IPS DF 6.9 (cell line): ENCODE data around the gene RHOBTB3.

ENCODE experiments used
- DNase-seq: peaks from one replicate; pipeline ENCODE4 v3.0.0-alpha.2; 2013; ENCODE audit warnings: low read depth, low spot score
- H3K27ac ChIP-seq: one replicate; pipeline ENCODE4 v1.5.1; 2013; ENCODE audit warnings: low read length, control low read depth
- H3K27me3 ChIP-seq: 2 replicates; pipeline ENCODE4 v1.6.1; 2013; ENCODE audit warnings: mild to moderate bottlenecking, low read length; ENCODE audit not compliant: control insufficient read depth, insufficient read depth
- H3K36me3 ChIP-seq: 2 replicates; pipeline ENCODE4 v1.6.1; 2013; ENCODE audit warnings: low read length; ENCODE audit not compliant: control insufficient read depth, insufficient read depth
- H3K4me1 ChIP-seq: 2 replicates; pipeline ENCODE4 v1.6.1; 2013; ENCODE audit warnings: low read length; ENCODE audit not compliant: control insufficient read depth, insufficient read depth
- H3K4me3 ChIP-seq: 2 replicates; pipeline ENCODE4 v1.5.1; 2013; ENCODE audit warnings: mild to moderate bottlenecking, low read length
- H3K9me3 ChIP-seq: 2 replicates; pipeline ENCODE4 v1.6.1; 2013; ENCODE audit warnings: low read length, inconsistent platforms; ENCODE audit not compliant: control insufficient read depth, insufficient read depth
- WGBS: extraction: QIAGEN DNeasy Blood & Tissue Kit; methylation state at CpG from one replicate; pipeline ENCODE4 v1.1.7; 2013; ENCODE audit warnings: mixed read lengths, missing lambda C conversion rate; ENCODE audit not compliant: insufficient read length, insufficient coverage; 5-methylcytosine and 5-hydroxymethylcytosine counted together

RHOBTB3 gene

DNA sequence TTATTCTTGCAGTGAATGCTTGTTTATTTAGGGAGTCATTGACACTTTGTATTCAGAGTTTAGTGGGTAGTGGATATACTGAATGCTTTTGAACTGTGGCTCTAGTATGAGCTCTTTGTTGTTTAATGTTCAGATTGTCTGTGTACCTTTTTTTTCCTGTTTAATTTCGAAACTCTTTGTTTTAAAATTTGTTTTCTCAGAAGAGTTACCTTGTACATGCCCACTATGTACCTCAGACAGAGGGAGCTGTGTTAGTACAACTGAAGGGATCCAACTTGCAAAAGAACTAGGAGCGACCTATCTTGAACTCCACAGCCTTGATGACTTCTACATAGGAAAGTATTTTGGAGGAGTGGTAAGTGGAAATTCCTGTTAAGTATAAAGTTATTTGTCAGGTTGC is 17.0 kb downstream of the RHOBTB3 start:
- Histone ChIP-seq H3K9me3 (no peaks in the 10 kb centered on the region), H3K4me1 (no peaks in the 10 kb centered on the region), H3K27ac (no peak overlapping the region), H3K4me3 (no peak overlapping the region), H3K36me3 (no peaks in the 10 kb centered on the region), H3K27me3 (no peaks in the 10 kb centered on the region)
- DNase-seq: no peak
- no CpG with 5 or more reads among the region's 2 CpGs for WGBS

DNA sequence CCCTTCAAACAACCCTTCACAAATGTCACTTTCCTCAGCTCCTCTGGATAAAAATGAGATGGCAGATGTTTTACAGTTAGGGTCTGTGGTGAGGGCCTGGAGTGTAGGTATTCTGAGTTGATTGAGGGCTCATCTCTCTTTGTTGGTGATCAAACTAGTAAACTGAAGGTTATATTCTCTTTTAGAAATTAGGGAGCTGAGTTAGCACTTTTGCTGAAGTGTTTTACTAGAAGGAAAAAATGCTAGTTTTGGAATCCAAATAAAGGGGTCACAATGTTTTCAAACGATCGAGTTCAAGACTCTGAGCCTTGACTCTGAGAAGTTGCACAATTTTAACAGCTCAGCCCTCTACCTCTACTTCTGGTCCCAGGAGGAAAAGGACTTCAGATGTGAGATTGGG is 23.4 kb downstream of the RHOBTB3 start:
- H3K36me3 ChIP-seq: no peaks in the 10 kb centered on the region
- H3K4me1 ChIP-seq: no peaks in the 10 kb centered on the region
- DNase-seq: no peak
- H3K4me3 ChIP-seq: no peak overlapping the region
- H3K27ac ChIP-seq: no peak overlapping the region
- H3K27me3 ChIP-seq: no peaks in the 10 kb centered on the region
- H3K9me3 ChIP-seq: no peaks in the 10 kb centered on the region
- no CpG with 5 or more reads among the region's 2 CpGs for WGBS

- no peaks in the 10 kb centered on the region for H3K36me3 ChIP-seq
- no peak for DNase-seq
- no peak overlapping the region for H3K27ac ChIP-seq
- no peaks in the 10 kb centered on the region for H3K4me1 ChIP-seq
- WGBS: no CpG with 5 or more reads among the region's 10 CpGs
- H3K27me3 ChIP-seq: no peaks in the 10 kb centered on the region
- H3K9me3 ChIP-seq: no peaks in the 10 kb centered on the region
- H3K4me3 ChIP-seq: no peak overlapping the region
Measured at GRCh38 chr5:95759005-95759404, 27.9 kb downstream of the RHOBTB3 start.

DNA sequence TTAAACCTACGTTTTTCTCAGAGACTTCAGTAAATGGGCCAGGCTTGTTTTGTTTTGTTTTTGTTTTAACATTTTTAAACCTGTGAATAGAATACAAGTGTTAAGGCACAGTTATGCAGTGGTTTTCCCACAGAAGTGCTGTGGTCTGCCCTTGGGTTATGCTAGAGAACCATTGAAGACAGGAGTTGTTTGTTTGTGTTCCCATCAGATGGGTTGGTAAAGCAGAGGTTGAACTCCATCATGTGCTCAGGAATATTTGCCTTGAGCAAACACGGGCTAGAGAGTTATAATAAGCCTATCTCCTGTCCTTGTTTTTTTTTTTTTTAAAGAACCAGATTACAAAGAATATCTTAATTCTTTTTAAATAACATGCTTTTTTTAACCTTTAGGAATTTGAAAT is 28.5 kb downstream of the RHOBTB3 start:
- no CpG with 5 or more reads among the region's 2 CpGs for WGBS
- Histone ChIP-seq H3K9me3 (no peaks in the 10 kb centered on the region), H3K36me3 (no peaks in the 10 kb centered on the region), H3K4me3 (no peak overlapping the region), H3K27me3 (no peaks in the 10 kb centered on the region), H3K27ac (no peak overlapping the region), H3K4me1 (no peaks in the 10 kb centered on the region)
- no peak for DNase-seq

DNA sequence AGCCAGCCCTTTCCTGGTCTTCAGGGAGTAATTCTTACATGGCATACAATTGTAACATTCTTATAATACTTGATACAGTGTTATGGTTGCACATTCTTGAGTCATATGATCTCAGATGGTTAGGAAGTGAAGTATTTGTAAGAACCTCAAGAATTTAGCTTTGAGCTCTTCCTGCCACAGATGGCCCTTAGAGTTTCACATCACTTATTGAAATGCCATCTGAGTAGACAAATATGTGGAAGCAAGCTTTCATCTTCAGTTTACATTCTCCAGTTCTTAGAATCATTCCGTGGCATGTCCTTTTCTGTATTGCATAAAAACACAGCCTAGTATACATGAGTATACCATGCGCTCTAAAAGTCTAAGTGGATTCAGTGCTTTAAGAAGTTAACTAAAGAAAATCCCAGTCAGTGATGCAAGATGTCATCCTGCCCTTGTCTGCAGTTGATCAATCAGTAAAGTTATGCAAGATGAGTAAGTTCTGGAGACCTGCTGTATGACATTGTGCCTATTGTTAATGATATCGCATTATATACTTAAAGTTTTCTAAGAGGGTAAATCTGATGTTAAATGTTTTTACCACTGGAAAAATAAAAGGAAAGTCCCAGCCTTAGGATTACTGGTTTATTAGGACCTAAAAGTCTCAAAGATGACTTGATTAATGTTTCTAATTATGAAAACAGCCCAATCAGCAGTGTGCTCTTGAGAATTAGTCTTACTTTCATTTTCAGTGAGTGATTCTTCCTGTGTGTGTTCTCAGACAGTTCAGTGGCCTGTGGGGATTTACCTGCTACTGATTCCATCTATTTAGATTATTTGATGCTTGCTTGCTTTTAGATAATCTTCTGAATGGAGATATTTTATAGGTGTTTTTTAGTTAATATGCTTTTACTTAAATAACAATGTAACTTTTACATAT is 29.4 kb downstream of the RHOBTB3 start:
- Histone ChIP-seq H3K27ac (no peak overlapping the region), H3K4me3 (no peak overlapping the region), H3K36me3 (no peaks in the 10 kb centered on the region), H3K4me1 (no peaks in the 10 kb centered on the region), H3K27me3 (no peaks in the 10 kb centered on the region), H3K9me3 (no peaks in the 10 kb centered on the region)
- no peak for DNase-seq
- WGBS: no CpG with 5 or more reads among the region's 3 CpGs

- no peaks in the 10 kb centered on the region for H3K36me3 ChIP-seq
- H3K27me3 ChIP-seq: no peaks in the 10 kb centered on the region
- DNase-seq: no peak
- H3K4me1 ChIP-seq: no peaks in the 10 kb centered on the region
- H3K9me3 ChIP-seq: no peaks in the 10 kb centered on the region
- no peak overlapping the region for H3K4me3 ChIP-seq
- H3K27ac ChIP-seq: no peak overlapping the region
- no CpG with 5 or more reads among the region's 1 CpG for WGBS
Measured at GRCh38 chr5:95761771-95762651, 30.9 kb downstream of the RHOBTB3 start.

- Histone ChIP-seq H3K9me3 (no peaks in the 10 kb centered on the region), H3K36me3 (no peaks in the 10 kb centered on the region), H3K27me3 (no peaks in the 10 kb centered on the region), H3K4me3 (no peak overlapping the region), H3K4me1 (no peaks in the 10 kb centered on the region), H3K27ac (no peak overlapping the region)
- no peak for DNase-seq
- WGBS: no CpG with 5 or more reads among the region's 5 CpGs
Measured at GRCh38 chr5:95762652-95763041, 31.5 kb downstream of the RHOBTB3 start.

GRCh38 chr5:95763941-95764340 is 32.8 kb downstream of the RHOBTB3 start:
- Histone ChIP-seq H3K9me3 (no peaks in the 10 kb centered on the region), H3K4me3 (no peak overlapping the region), H3K36me3 (no peaks in the 10 kb centered on the region), H3K4me1 (no peaks in the 10 kb centered on the region), H3K27me3 (no peaks in the 10 kb centered on the region), H3K27ac (no peak overlapping the region)
- WGBS: no CpG with 5 or more reads among the region's 6 CpGs
- no peak for DNase-seq

- no CpG with 5 or more reads among the region's 9 CpGs for WGBS
- Histone ChIP-seq H3K27me3 (no peaks in the 10 kb centered on the region), H3K36me3 (no peaks in the 10 kb centered on the region), H3K9me3 (no peaks in the 10 kb centered on the region), H3K27ac (no peak overlapping the region), H3K4me1 (no peaks in the 10 kb centered on the region), H3K4me3 (no peak overlapping the region)
- no peak for DNase-seq
Measured at GRCh38 chr5:95768731-95769130, 37.6 kb downstream of the RHOBTB3 start.

- no peaks in the 10 kb centered on the region for H3K27me3 ChIP-seq
- H3K4me3 ChIP-seq: no peak overlapping the region
- H3K27ac ChIP-seq: no peak overlapping the region
- H3K4me1 ChIP-seq: no peaks in the 10 kb centered on the region
- H3K9me3 ChIP-seq: no peaks in the 10 kb centered on the region
- WGBS: no CpG with 5 or more reads among the region's 8 CpGs
- no peak for DNase-seq
- no peaks in the 10 kb centered on the region for H3K36me3 ChIP-seq
Measured at GRCh38 chr5:95770830-95771708, 39.9 kb downstream of the RHOBTB3 start.
